H1 (cell line): ENCODE results near the gene CBFB. TPM values are rescaled to one million over a fixed set of nuclear protein-coding genes. Genes with fewer than 3 reads are reported as not detected.

Source experiments
- ASH2L ChIP-seq: fragments of 200-600, 300-600 bp; sonication (generic); IDR thresholded peaks from one replicate; pipeline ENCODE4 v1.7.1; 2017; ENCODE audit warnings: low read length
- CBX5 ChIP-seq: fragments of 300-800, 300-1000 bp; sonication (generic); IDR thresholded peaks from 2 replicates; pipeline ENCODE4 v1.7.1; 2016; ENCODE audit warnings: antibody characterized with exemption, low read length, low read depth
- EGR1 ChIP-seq: IDR thresholded peaks from 2 replicates; pipeline ENCODE4 v1.6.1; 2011; ENCODE audit warnings: low read depth, low read length, borderline replicate concordance
- FOSL1 ChIP-seq: IDR thresholded peaks from 2 replicates; pipeline ENCODE4 v1.6.1; 2011; ENCODE audit warnings: mild to moderate bottlenecking, low read depth, low read length, moderate library complexity; ENCODE audit not compliant: insufficient read depth
- HDAC2 ChIP-seq, 2 experiments: fragments of 300-600 bp in 1 of 2; sonication (generic) in 1 of 2; IDR thresholded peaks; 2 replicates each; pipeline ENCODE4 v1.6.1; 2011 to 2012; ENCODE audit warnings: low read depth in 2 of 2, low read length in 2 of 2, mild to moderate bottlenecking in 2 of 2, moderate library complexity in 2 of 2, borderline replicate concordance in 1 of 2, inconsistent platforms in 1 of 2
- HDAC6 ChIP-seq: IDR thresholded peaks from one replicate; pipeline ENCODE4 v1.7.1; 2012; ENCODE audit warnings: low read depth, mild to moderate bottlenecking, inconsistent platforms, low read length, moderate library complexity
- NRF1 ChIP-seq: IDR thresholded peaks from 2 replicates; pipeline ENCODE4 v1.6.1; 2011; ENCODE audit warnings: mild to moderate bottlenecking, low read depth, low read length, improper control_type of control experiment
- PHF8 ChIP-seq: fragments of 200-600 bp; sonication (generic); conservative IDR thresholded peaks from 2 replicates; pipeline ENCODE4 v1.7.1; 2012; ENCODE audit warnings: low read depth, mild to moderate bottlenecking, inconsistent platforms, low read length, moderate library complexity
- POLR2A ChIP-seq, 2 experiments: IDR thresholded peaks; 1 replicate in 1 of 2; 2 replicates in 1 of 2; pipeline ENCODE4 v1.6.1; 2011; ENCODE audit warnings: low read depth in 2 of 2, low read length in 2 of 2, mild to moderate bottlenecking in 2 of 2; ENCODE audit errors: control extremely low read depth in 1 of 2
- RBBP5 ChIP-seq: IDR thresholded peaks from 2 replicates; pipeline ENCODE4 v1.7.1; 2012; ENCODE audit warnings: low read depth, mild to moderate bottlenecking, inconsistent platforms, low read length, moderate library complexity, borderline replicate concordance
- RFX5 ChIP-seq: IDR thresholded peaks from 2 replicates; pipeline ENCODE4 v1.6.1; 2011; ENCODE audit warnings: low read depth, low read length, improper control_type of control experiment, borderline replicate concordance
- RNF2 ChIP-seq: fragments of 200-900, 300-1000 bp; sonication (generic); IDR thresholded peaks from 2 replicates; pipeline ENCODE4 v1.7.1; 2016; ENCODE audit warnings: borderline replicate concordance, low read depth, mild to moderate bottlenecking, antibody characterized with exemption, low read length; ENCODE audit not compliant: poor library complexity, severe bottlenecking; ENCODE audit errors: missing control alignments
- SIRT6 ChIP-seq: IDR thresholded peaks from one replicate; pipeline ENCODE4 v1.7.1; 2012; ENCODE audit warnings: low read length, inconsistent platforms
- ZNF274 ChIP-seq: IDR thresholded peaks from 2 replicates; pipeline ENCODE4 v1.7.0; 2012; ENCODE audit warnings: low read length, borderline replicate concordance; ENCODE audit errors: extremely low read depth
- polyA plus RNA-seq, 7 experiments: library from polyadenylated mRNA; depleted of rRNA in 3 of 7; stranded (reverse) in 5 of 7; unstranded in 2 of 7; fragments of >200 nt in 5 of 7; fragments of 200-250 nt in 2 of 7; gene quantifications; 1 replicate in 5 of 7; 2 replicates in 1 of 7; 4 replicates in 1 of 7; pipeline versions ENCODE4 v1.2.1 to v1.2.3, GENCODE V29; 2011 to 2013; ENCODE audit warnings: missing spikeins in 2 of 7, mixed read lengths in 2 of 7
- total RNA-seq: library from RNA; stranded (reverse); fragmentation: NEBNext Ultra II Directional; extraction: Animal tissue kit (Norgen Biotek cat#: 25700); gene quantifications from 2 replicates; pipeline ENCODE4 v1.2.1, GENCODE V29; 2021
- TF ChIP-seq, protein P1 (sequence below): IDR thresholded peaks from 2 replicates; pipeline ENCODE4 v1.6.1; 2012; ENCODE audit warnings: inconsistent platforms
- TF ChIP-seq, protein P2 (sequence below): IDR thresholded peaks from 2 replicates; pipeline ENCODE4 v1.6.1; 2012; ENCODE audit warnings: low read length, inconsistent platforms
- TF ChIP-seq, protein P3 (sequence below): IDR thresholded peaks from 2 replicates; pipeline ENCODE4 v1.6.1; 2012; ENCODE audit warnings: inconsistent platforms
- TF ChIP-seq, protein P4 (sequence below), 3 experiments: IDR thresholded peaks; 1 replicate in 2 of 3; 2 replicates in 1 of 3; pipeline versions ENCODE4 v1.5.1 to v1.6.1; 2011; ENCODE audit warnings: low read length in 3 of 3, mild to moderate bottlenecking in 3 of 3, inconsistent platforms in 2 of 3, low read depth in 1 of 3, moderate library complexity in 1 of 3; ENCODE audit not compliant: insufficient read depth in 1 of 3; ENCODE audit errors: control extremely low read depth in 1 of 3

Gene CBFB
- total and polyA plus RNA-seq, 2 of the 8 experiments (the other 6 are each of a cell fraction or from before 2014, with no cell fraction given), result 11.5 to 31.6 TPM

DNA sequence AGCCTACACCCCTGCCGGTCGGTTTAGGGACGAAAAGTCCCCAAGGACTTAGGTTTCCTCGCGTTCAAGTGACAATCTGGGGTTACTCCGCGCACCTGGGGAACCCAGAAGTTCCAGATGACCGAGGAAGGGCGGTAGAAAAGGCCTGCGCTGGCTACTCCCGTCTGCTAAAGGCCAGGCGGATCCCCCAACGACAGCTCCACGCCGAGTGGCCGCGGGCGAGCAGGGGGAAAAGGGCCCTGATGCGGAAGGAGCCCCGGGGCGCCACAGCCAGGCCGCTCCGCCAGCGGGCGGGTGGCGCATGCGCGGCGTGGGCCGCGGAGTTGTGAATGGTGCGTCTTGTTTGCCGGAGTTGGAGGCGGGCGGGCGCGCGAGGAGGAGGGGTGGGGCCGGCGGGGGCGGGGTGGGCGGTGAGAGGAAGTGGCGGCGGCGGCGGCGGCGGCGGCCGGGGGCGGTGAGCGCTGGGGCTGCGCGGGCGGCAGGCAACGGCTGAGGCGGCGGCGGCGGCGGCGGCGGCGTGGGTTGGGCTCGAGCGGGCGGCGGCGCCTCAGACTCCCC is at the start of gene CBFB (continued):
- TF ChIP-seq RNF2 (no peak), HDAC2 (IDR thresholded peaks at IDR 0.05; ENCODE audit: borderline replicate concordance in 1 of 2, low read depth in 2 of 2, low read length in 2 of 2) (no peak), RFX5 (no peak), PHF8 (peak; percentile 73), CBX5 (no peak), RBBP5 (no peak), SIRT6 (no peak), FOSL1 (no peak), ZNF274 (no peak), NRF1 (peak; percentile 70), HDAC6 (no peak), ASH2L (peak; percentile 17), EGR1 (no peak), POLR2A (IDR thresholded peaks at IDR 0.05; ENCODE audit: control extremely low read depth in 1 of 2, low read depth in 2 of 2, low read length in 2 of 2) (peak in 1 of 2 experiments; percentile 35; a peak in 1 of 3 replicates)
- TF ChIP-seq, protein P1, sequence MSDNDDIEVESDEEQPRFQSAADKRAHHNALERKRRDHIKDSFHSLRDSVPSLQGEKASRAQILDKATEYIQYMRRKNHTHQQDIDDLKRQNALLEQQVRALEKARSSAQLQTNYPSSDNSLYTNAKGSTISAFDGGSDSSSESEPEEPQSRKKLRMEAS, result no peak
- TF ChIP-seq, protein P2, sequence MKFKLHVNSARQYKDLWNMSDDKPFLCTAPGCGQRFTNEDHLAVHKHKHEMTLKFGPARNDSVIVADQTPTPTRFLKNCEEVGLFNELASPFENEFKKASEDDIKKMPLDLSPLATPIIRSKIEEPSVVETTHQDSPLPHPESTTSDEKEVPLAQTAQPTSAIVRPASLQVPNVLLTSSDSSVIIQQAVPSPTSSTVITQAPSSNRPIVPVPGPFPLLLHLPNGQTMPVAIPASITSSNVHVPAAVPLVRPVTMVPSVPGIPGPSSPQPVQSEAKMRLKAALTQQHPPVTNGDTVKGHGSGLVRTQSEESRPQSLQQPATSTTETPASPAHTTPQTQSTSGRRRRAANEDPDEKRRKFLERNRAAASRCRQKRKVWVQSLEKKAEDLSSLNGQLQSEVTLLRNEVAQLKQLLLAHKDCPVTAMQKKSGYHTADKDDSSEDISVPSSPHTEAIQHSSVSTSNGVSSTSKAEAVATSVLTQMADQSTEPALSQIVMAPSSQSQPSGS, result no peak
- TF ChIP-seq, protein P3, sequence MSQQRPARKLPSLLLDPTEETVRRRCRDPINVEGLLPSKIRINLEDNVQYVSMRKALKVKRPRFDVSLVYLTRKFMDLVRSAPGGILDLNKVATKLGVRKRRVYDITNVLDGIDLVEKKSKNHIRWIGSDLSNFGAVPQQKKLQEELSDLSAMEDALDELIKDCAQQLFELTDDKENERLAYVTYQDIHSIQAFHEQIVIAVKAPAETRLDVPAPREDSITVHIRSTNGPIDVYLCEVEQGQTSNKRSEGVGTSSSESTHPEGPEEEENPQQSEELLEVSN, result no peak; the same call in none of the 2 replicates
- TF ChIP-seq, protein P4, sequence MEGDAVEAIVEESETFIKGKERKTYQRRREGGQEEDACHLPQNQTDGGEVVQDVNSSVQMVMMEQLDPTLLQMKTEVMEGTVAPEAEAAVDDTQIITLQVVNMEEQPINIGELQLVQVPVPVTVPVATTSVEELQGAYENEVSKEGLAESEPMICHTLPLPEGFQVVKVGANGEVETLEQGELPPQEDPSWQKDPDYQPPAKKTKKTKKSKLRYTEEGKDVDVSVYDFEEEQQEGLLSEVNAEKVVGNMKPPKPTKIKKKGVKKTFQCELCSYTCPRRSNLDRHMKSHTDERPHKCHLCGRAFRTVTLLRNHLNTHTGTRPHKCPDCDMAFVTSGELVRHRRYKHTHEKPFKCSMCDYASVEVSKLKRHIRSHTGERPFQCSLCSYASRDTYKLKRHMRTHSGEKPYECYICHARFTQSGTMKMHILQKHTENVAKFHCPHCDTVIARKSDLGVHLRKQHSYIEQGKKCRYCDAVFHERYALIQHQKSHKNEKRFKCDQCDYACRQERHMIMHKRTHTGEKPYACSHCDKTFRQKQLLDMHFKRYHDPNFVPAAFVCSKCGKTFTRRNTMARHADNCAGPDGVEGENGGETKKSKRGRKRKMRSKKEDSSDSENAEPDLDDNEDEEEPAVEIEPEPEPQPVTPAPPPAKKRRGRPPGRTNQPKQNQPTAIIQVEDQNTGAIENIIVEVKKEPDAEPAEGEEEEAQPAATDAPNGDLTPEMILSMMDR (IDR thresholded peaks at IDR 0.05; ENCODE audit: control extremely low read depth in 1 of 3, insufficient read depth in 1 of 3, low read depth in 1 of 3, low read length in 3 of 3), result peak in 2 of 3 experiments; percentile 8 to 12; a peak in 1 of 4 replicates
- TF ChIP-seq, all 59 proteins: peak for 7
